ENCODE measurements around the gene SUMO2.
"Not testable (repeated sequence)": the region's sequence is repeated elsewhere in the genome, so short reads cannot be mapped to it uniquely, and the experiment has no call there.

SUMO2 gene

DNA sequence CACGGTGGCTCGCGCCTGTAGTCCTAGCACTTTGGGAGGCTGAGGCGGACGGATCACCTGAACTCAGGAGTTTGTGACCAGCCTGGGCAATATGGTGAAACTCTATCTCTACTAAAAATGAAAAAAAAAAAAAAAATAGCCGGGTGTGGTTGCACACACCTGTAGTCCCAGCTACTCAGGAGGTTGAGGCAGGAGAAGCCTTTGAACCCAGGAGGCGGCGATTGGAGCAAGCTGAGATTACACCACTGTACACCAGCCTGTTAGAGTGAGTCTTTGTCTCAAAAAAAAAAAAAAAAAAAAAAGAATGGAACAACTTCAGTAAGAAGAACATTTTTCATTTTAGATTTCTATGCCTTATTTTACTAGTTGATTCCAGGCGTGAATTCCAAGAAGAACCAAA lies 25.4 kb upstream of the SUMO2 start:
- peaks cover 5% of the 10 kb centered on the region for H3K4me1 ChIP-seq (ENCODE audit: control insufficient read depth, insufficient read depth, low read length)
- H3K27me3 ChIP-seq (ENCODE audit: control insufficient read depth, insufficient read depth, low read length, poor library complexity, severe bottlenecking), result no peaks in the 10 kb centered on the region
- H3K4me3 ChIP-seq (ENCODE audit: insufficient read depth, low read depth, low read length), result no peak overlapping the region
- H3K9me3 ChIP-seq (ENCODE audit: control insufficient read depth, low read length), result no peaks in the 10 kb centered on the region
- H3K27ac ChIP-seq (ENCODE audit: insufficient read depth, low read depth, low read length, poor library complexity, severe bottlenecking), result no peak overlapping the region
- H3K36me3 ChIP-seq (ENCODE audit: control insufficient read depth, insufficient read depth, low read length), result peaks cover 18% of the 10 kb centered on the region
- 92 to 94% methylated on average over 9 of the region's 9 CpGs for WGBS, 2 experiments

DNA sequence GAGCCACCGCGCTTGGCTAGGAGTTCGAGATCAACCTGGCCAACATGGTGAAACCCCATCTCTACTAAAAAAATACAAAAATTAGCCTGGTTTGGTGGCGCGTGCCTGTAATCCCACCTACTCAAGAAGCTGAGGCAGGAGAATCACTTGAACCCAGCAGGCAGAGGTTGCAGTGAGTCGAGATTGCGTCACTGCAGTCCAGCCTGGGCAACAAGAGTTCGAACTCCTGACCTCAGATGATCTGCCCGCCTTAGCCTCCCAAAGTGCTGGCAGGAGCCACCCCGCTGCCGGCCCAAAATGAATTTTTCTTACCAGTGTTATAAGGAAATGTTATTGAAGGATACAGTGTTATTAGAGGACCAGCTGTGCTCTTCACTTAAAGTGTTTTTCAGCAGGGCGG lies 25.0 kb upstream of the SUMO2 start:
- WGBS, 2 experiments, result 85 to 87% methylated on average over 12 of the region's 12 CpGs
- H3K4me1 ChIP-seq (ENCODE audit: control insufficient read depth, insufficient read depth, low read length), result peaks cover 5% of the 10 kb centered on the region
- no peaks in the 10 kb centered on the region for H3K9me3 ChIP-seq (ENCODE audit: control insufficient read depth, low read length)
- H3K27me3 ChIP-seq (ENCODE audit: control insufficient read depth, insufficient read depth, low read length, poor library complexity, severe bottlenecking), result no peaks in the 10 kb centered on the region
- H3K36me3 ChIP-seq (ENCODE audit: control insufficient read depth, insufficient read depth, low read length), result peaks cover 14% of the 10 kb centered on the region
- H3K27ac ChIP-seq (ENCODE audit: insufficient read depth, low read depth, low read length, poor library complexity, severe bottlenecking), result no peak overlapping the region
- H3K4me3 ChIP-seq (ENCODE audit: insufficient read depth, low read depth, low read length), result no peak overlapping the region

DNA sequence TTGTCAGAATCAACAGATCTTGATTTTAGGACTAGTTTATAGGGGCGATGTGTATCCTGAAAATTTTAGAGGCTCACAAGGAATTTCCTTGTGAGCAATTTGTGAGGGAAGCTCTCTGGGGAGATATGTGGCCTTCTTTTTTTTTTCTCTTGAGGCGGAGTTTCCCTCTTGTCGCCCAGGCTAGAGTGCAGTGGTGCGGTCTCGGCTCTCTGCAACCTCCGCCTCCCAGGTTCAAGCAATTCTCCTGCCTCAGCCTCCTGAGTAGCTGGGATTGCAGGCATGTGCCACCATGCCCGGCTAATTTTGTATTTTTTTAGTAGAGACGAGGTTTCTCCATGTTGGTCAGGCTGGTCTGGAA lies 24.3 kb upstream of the SUMO2 start:
- peaks cover 14% of the 10 kb centered on the region for H3K36me3 ChIP-seq (ENCODE audit: control insufficient read depth, insufficient read depth, low read length)
- H3K27me3 ChIP-seq (ENCODE audit: control insufficient read depth, insufficient read depth, low read length, poor library complexity, severe bottlenecking); H3K9me3 ChIP-seq (ENCODE audit: control insufficient read depth, low read length); H3K4me1 ChIP-seq (ENCODE audit: control insufficient read depth, insufficient read depth, low read length); H3K27ac ChIP-seq (ENCODE audit: insufficient read depth, low read depth, low read length, poor library complexity, severe bottlenecking): not testable (repeated sequence)
- 82 to 93% methylated on average over 8 of the region's 8 CpGs for WGBS, 2 experiments
- H3K4me3 ChIP-seq (ENCODE audit: insufficient read depth, low read depth, low read length), result peak overlapping the region; percentile 88

DNA sequence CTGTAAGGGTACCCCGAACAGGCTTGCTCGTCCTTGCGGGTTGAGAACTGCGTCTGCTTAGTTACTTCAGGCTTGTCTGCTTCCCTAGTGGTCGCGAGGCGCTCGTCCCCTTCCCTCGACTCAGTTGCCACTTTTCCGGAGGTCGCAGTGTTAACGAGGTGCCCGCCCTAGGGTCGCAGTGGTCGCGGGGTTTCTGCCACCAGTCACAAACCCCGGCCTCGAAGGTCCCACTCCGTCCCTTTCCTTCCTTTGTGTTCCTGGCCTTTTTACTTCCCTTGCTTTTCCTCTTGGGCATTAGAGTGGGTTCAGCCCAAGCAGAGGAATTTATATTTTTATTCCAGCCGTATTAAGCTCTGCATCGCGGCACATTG lies 23.0 kb upstream of the SUMO2 start:
- peak overlapping the region; percentile 88 for H3K4me3 ChIP-seq (ENCODE audit: insufficient read depth, low read depth, low read length)
- H3K27ac ChIP-seq (ENCODE audit: insufficient read depth, low read depth, low read length, poor library complexity, severe bottlenecking), result peak overlapping the region; percentile 100
- WGBS, 2 experiments, result 0% methylated on average over 22 of the region's 22 CpGs
- H3K4me1 ChIP-seq (ENCODE audit: control insufficient read depth, insufficient read depth, low read length), result peaks cover 5% of the 10 kb centered on the region
- H3K27me3 ChIP-seq (ENCODE audit: control insufficient read depth, insufficient read depth, low read length, poor library complexity, severe bottlenecking), result no peaks in the 10 kb centered on the region
- H3K9me3 ChIP-seq (ENCODE audit: control insufficient read depth, low read length), result no peaks in the 10 kb centered on the region
- peaks cover 14% of the 10 kb centered on the region for H3K36me3 ChIP-seq (ENCODE audit: control insufficient read depth, insufficient read depth, low read length)

DNA sequence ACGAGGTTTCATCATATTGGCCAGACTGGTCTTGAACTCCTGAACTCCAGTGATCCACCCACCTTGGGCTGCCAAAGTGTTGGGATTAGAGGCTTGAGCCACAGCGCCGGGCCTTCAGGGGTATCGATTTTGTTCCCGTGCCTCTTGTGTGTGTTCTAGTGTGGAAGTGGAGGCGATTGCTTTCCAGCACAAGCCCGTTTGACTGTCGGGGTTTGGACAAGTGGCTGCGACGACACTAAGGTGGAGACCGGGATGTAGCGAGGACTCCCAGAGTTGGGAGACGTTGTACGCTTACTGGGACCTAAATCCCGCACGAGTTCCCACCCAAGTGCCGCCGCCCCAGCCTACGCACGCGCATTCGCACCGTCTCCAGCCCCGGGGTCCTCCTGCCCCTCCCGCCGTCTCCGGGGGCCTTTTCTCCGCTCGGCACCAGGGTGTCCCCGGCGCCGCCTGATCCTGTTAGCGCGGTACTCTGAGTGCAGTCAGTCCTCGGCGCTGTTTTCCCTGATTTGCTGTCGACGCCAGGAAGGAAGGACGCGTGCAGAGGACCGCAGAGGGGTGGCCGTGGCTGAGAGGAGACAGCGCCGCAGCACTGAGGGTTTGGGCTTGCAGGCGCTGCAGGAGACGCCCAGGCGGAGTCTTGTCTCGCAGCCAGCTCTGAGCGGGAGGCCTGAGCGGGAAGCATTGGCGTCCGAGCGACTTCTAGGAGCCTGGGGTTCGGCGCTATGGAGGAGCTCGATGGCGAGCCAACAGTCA lies 22.5 kb upstream of the SUMO2 start, which contains the start of gene NUP85:
NUP85 (plus strand) TSS at position 643 of the 756 bp plus-strand sequence; CDS start at position 726, 83 bp downstream.
- Histone ChIP-seq H3K36me3 (ENCODE audit: control insufficient read depth, insufficient read depth, low read length) (peaks cover 9% of the 10 kb centered on the region), H3K4me1 (ENCODE audit: control insufficient read depth, insufficient read depth, low read length) (peaks cover 5% of the 10 kb centered on the region), H3K27me3 (ENCODE audit: control insufficient read depth, insufficient read depth, low read length, poor library complexity, severe bottlenecking) (no peaks in the 10 kb centered on the region), H3K27ac (ENCODE audit: insufficient read depth, low read depth, low read length, poor library complexity, severe bottlenecking) (peak within 1 kb of the TSS; percentile 100), H3K4me3 (ENCODE audit: insufficient read depth, low read depth, low read length) (peak within 1 kb of the TSS; percentile 88), H3K9me3 (ENCODE audit: control insufficient read depth, low read length) (no peaks in the 10 kb centered on the region)
- WGBS, 2 experiments, result 1% methylated on average over 57 of the region's 57 CpGs

DNA sequence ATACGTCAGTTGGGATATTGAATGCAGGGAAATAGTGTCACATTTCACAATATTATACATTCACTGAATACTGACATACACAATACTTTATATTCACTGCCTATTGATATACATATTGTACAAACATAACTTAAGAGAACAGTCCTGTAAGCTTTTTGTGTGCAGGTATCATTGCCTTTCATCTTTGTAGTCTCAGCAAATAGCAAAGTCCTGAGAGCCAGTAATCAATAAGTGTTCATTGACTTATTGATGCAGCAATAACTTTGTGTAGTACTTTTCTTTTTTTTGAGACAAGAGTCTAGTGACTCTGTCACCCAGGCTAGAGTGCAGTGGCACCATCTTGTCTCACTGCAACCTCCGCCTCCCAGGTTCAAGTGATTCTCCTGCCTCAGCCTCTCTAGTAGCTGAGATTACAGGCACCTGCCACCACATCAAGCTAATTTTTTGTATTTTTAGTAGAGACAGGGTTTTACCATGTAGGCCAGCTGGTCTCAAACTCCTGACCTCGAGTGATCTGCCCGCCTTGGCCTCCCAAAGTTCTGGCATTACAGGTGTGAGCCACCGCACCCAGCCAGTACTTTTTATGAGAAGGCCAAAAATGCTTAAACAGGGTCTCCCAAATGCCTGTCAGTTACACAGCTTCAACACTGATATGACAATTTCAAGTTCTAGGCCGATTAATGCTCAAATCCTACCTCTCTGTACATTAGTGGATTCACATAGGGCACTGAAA lies 17.3 kb upstream of the SUMO2 start:
- H3K36me3 ChIP-seq (ENCODE audit: control insufficient read depth, insufficient read depth, low read length), result no peaks in the 10 kb centered on the region
- no peaks in the 10 kb centered on the region for H3K4me1 ChIP-seq (ENCODE audit: control insufficient read depth, insufficient read depth, low read length)
- no peaks in the 10 kb centered on the region for H3K9me3 ChIP-seq (ENCODE audit: control insufficient read depth, low read length)
- H3K27me3 ChIP-seq (ENCODE audit: control insufficient read depth, insufficient read depth, low read length, poor library complexity, severe bottlenecking), result no peaks in the 10 kb centered on the region
- no peak overlapping the region for H3K4me3 ChIP-seq (ENCODE audit: insufficient read depth, low read depth, low read length)
- H3K27ac ChIP-seq (ENCODE audit: insufficient read depth, low read depth, low read length, poor library complexity, severe bottlenecking), result no peak overlapping the region
- WGBS, 2 experiments, result 89 to 90% methylated on average over 5 to 6 of the region's 6 CpGs

DNA sequence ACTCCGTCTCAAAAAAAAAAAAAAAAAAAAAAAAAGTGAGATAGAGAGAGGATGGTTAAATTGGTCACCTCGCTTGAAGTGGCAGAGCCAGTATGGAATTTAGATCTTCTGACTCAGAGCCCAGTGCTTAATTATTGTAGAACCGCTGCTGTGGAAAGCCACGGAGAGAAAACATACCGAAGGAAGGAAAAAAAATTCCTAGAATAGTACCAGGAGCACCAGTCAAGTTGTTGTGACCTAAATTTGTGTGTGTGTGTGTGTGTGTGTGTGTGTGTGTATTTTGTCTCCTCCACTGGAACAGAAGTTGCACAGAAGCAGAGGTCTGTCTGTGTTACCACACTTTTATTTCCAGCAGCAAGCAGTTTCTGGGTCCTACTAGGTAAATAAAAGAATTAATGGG lies 12.1 kb upstream of the SUMO2 start:
- Histone ChIP-seq H3K27me3 (ENCODE audit: control insufficient read depth, insufficient read depth, low read length, poor library complexity, severe bottlenecking) (no peaks in the 10 kb centered on the region), H3K9me3 (ENCODE audit: control insufficient read depth, low read length) (no peaks in the 10 kb centered on the region), H3K27ac (ENCODE audit: insufficient read depth, low read depth, low read length, poor library complexity, severe bottlenecking) (no peak overlapping the region), H3K4me3 (ENCODE audit: insufficient read depth, low read depth, low read length) (no peak overlapping the region), H3K36me3 (ENCODE audit: control insufficient read depth, insufficient read depth, low read length) (no peaks in the 10 kb centered on the region), H3K4me1 (ENCODE audit: control insufficient read depth, insufficient read depth, low read length) (no peaks in the 10 kb centered on the region)
- 94 to 95% methylated on average over 4 of the region's 5 CpGs for WGBS, 2 experiments

DNA sequence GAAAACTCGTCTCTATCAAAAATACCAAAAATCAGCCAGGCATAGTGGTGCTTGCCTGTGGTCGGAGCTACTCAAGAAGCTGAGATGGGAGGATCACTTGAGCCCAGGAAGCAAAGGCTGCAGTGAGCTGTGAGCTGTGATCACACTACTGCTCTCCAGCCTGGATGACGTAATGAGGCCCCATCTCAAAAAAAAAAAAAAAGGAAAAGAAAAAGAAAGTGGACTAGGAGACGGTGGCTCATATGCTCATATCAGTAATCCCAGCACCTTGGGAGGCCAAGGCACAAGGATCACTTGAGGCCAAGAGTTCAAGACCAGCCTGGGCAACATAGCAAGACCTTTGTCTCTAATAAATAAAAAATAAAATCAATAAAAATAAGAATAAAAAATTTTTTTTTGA lies 8.8 kb upstream of the SUMO2 start:
- Histone ChIP-seq H3K36me3 (ENCODE audit: control insufficient read depth, insufficient read depth, low read length) (no peaks in the 10 kb centered on the region), H3K4me1 (ENCODE audit: control insufficient read depth, insufficient read depth, low read length) (no peaks in the 10 kb centered on the region), H3K27me3 (ENCODE audit: control insufficient read depth, insufficient read depth, low read length, poor library complexity, severe bottlenecking) (no peaks in the 10 kb centered on the region), H3K27ac (ENCODE audit: insufficient read depth, low read depth, low read length, poor library complexity, severe bottlenecking) (no peak overlapping the region), H3K9me3 (ENCODE audit: control insufficient read depth, low read length) (no peaks in the 10 kb centered on the region), H3K4me3 (ENCODE audit: insufficient read depth, low read depth, low read length) (no peak overlapping the region)
- 86 to 89% methylated on average over 4 of the region's 4 CpGs for WGBS, 2 experiments

DNA sequence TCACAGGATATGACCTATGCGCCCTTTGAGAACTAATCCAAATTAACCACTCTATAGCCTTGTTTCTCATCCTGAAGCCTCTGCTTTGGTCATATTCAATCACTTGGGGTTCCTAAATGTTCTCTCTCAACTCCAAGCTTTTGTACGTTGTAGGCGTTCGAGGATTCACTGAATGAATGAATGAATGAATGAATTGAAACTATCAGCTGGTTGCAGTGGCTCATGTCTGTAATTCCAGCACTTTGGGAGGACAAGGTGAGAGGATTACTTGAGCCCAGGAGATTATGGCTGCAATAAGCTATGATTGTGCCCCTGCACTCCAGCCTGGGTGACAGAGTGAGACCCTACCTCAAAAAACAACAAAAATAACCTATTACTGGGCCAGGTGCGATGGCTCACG lies 5.9 kb upstream of the SUMO2 start:
- no peak overlapping the region for H3K4me3 ChIP-seq (ENCODE audit: insufficient read depth, low read depth, low read length)
- H3K27ac ChIP-seq (ENCODE audit: insufficient read depth, low read depth, low read length, poor library complexity, severe bottlenecking), result no peak overlapping the region
- 89 to 93% methylated on average over 6 of the region's 6 CpGs for WGBS, 2 experiments
- no peaks in the 10 kb centered on the region for H3K27me3 ChIP-seq (ENCODE audit: control insufficient read depth, insufficient read depth, low read length, poor library complexity, severe bottlenecking)
- no peaks in the 10 kb centered on the region for H3K36me3 ChIP-seq (ENCODE audit: control insufficient read depth, insufficient read depth, low read length)
- H3K9me3 ChIP-seq (ENCODE audit: control insufficient read depth, low read length), result no peaks in the 10 kb centered on the region
- H3K4me1 ChIP-seq (ENCODE audit: control insufficient read depth, insufficient read depth, low read length), result no peaks in the 10 kb centered on the region

DNA sequence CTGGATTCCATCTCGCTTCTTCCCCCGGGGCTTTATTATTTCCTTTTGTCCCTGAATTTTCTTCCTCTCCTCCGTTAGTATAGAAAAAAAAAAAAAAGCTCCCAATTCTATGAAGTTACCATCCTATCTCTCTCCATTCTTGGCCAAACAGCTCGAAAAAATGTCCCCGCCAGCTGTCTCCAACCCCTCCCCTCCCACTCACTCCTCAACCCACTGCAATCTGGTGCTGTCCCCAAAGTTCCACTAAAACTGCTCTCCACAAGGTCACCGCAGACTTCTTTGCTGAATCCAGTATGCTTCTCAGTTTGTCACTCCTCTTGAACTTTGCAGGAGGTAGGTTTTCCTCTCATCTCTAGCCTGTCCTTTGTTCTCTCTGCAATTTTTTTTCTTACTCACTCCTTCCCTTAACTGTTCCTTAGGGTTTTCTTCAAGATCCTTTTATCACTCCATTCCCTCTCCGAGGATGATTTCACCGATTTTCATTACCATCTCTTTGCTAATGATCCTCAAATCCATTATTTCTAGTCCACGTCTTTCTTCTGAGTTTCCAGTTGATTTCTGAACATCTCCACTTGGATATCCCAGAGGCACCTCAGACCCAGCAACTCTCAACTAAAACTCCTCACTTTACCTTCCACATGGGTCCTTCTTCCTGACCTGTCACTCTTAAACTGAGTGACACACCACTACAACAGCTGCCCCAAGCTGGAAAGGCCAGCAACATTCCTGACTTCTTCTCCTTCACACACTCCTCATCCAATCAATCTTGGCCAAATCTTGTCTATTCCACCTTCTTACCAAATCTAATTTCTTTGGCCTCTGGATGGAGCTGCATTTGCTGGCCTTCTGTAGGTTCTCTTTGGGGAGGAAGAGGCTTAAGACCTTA lies 1.5 kb upstream of the SUMO2 start:
- Histone ChIP-seq H3K4me3 (ENCODE audit: insufficient read depth, low read depth, low read length) (no peak overlapping the region), H3K36me3 (ENCODE audit: control insufficient read depth, insufficient read depth, low read length) (peaks cover 7% of the 10 kb centered on the region), H3K27ac (ENCODE audit: insufficient read depth, low read depth, low read length, poor library complexity, severe bottlenecking) (no peak overlapping the region), H3K9me3 (ENCODE audit: control insufficient read depth, low read length) (no peaks in the 10 kb centered on the region), H3K4me1 (ENCODE audit: control insufficient read depth, insufficient read depth, low read length) (no peaks in the 10 kb centered on the region), H3K27me3 (ENCODE audit: control insufficient read depth, insufficient read depth, low read length, poor library complexity, severe bottlenecking) (no peaks in the 10 kb centered on the region)
- WGBS, 2 experiments, result 95 to 96% methylated on average over 9 of the region's 9 CpGs
